NCI-H2029 (cell line): ENCODE results near the gene PTPRCAP.
"Not testable (repeated sequence)": the region's sequence is repeated elsewhere in the genome, so short reads cannot be mapped to it uniquely, and the experiment has no call there.

Experiments used
- DNase-seq: peaks from one replicate; lab custom pipeline; 2025; lab: John Stamatoyannopoulos, UW

Gene PTPRCAP

DNA sequence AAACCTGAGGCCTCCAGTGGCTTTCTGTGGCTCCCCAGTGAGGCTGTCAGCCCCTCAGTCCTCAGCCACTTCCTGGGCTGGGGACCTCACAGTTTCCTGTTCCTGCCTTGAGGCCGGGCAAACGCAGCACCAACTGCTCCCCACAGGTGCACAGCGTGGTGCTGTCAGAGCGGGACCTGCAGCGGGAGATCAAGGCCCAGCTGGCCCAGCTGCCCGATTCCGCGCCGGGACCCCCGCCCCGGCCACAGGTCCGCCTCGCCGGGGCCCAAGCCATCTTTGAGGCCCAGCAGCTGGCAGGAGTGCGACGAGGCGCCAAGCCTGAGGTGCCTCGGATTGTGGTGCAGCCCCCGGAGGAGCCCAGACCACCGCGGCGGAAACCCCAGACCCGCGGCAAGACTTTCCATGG is 28.2 kb downstream of the PTPRCAP start:
- no peak for DNase-seq

DNA sequence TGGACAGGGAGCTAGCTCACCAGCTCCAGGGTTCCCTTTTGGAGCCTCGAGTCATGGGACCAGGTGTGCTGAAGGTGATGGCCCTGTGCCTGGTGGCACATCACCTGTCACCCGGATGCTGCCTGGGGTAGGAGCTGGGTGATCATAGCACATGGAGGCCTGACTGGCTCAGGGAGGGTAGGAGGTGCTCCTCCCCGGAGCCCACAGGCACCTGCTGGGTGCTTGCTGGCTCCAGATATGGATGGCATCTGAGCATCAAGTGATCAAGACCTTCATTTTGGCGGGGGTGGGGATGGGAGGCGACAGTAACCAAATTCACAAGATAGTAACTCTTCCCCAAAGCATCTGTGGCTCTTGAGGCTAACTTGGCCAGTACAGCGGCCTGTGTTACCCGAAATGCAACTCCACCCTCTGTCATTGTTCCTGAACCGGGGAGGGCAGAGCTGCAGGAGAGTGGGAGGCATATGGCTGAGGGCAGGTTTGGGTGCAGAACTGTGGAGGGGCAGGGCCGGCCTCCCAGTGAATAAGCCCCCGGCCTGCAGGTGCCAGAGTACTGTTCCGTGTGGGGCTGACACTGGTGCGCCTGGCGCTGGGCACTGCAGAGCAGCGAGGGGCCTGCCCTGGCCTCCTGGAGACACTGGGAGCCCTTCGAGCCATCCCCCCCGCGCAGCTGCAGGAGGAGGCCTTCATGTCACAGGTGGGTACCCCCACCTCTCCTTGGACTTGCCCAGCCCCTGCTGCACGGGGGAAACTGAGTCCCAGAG is 28.9 kb downstream of the PTPRCAP start:
- DNase-seq = no peak

DNA sequence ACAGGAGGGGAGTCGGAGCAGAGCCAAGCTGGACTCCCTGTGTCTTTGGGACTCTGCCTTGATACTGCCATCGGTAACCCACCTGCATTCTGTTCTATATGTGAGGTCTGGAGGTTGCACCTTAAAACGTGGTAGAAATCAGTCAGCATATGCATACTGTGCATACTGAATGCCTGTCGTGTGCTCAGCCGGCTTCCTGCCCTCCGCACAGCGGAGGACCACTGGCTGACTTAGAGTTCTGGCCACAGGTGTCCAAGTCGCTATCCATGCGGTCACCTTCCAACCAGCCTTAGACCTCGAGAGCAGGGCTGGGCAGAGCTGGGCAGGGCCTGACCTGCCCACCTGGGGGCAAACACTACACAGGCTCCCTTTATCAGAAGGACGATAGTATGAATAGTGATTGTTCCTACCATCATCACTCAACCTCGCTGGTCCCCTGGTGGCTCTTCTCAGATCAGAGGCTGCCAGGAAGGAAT is 29.8 kb downstream of the PTPRCAP start:
- DNase-seq = no peak

DNA sequence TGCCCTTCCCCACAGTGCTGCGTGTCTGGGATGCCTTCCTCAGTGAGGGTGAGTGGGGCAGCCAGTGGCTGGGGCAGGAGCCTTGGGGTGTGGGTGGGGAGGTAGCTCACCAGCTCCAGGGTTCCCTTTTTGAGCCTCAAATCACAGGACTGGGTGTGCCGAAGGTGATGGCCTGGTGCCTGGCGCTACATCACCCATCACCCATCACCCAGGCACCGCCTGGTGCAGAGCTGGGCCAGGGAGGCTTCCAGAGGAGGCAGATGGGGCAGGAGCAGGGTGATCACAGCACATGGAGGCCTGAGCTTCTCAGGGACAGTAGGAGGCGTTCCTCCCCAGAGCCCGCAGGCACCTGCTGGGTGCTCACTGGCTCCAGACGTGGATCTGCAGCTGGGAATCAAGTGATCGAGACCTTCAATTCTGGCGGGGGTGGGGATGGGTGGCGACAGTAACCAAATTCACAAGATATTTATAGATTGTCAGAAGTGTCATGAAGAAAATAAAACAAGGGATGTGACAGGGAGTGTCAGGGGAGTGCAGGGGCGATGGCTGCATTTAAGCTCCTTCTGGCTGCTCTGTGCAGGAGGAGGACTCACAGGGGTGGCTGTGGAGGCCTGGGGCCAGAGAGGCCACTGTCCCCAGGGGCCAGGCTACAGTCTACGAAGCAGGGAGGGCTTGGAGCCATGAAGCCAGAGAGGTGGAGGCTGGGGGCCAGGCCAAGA is 30.4 kb downstream of the PTPRCAP start:
- no peak for DNase-seq

DNA sequence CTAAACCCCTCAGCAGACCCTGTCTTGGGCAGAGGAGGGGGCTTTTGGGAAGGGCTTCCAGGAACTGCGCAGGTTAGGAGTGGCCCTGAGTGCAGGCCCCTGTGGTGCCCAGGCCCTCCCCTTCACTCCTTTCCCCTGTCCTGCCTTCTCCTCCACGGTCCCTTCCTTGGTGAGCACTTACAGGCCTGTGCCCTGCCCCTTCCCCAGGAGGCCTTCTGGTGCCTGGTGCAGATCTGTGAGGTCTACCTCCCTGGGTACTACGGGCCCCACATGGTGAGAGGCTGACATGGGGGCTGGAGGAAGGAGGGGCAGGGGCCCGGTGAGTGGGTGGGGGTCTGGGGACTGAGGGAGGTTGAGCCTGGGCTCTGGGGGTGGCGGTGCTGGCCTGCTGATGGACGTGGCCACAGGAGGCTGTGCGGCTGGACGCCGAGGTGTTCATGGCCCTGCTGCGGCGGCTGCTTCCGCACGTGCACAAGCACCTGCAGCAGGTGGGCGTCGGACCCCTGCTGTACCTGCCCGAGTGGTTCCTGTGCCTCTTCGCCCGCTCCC is 31.0 kb downstream of the PTPRCAP start:
- DNase-seq = no peak

DNA sequence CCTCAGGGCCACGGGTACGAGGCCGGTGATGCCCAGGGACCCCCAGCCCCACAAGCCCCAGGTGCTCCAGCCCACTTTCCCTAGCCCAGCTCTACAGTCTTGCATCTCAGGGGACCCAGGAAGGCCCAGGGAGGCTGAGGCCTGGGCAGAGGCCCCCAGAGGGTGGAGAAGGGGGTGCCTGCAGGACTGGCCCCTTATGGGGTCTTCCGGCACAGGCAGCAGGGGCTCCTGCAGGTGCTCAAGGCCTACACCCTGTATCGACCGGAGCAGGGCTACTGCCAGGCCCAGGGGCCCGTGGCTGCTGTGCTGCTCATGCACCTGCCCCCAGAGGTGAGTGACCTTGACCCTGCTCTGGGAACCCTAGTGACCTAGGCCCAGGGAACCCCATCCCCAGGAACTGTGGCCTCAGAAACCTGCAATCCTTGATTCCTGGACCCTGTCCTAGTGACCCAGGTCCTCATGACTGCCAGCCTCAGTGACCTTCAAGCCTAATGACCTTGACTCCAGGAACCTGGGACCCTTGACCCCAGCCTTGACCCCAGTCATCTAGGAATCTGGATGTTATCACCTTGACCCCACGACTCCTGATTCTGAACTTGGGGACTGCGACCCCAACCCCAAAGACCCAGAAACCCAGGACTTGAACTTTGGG is 31.7 kb downstream of the PTPRCAP start:
- DNase-seq = no peak

DNA sequence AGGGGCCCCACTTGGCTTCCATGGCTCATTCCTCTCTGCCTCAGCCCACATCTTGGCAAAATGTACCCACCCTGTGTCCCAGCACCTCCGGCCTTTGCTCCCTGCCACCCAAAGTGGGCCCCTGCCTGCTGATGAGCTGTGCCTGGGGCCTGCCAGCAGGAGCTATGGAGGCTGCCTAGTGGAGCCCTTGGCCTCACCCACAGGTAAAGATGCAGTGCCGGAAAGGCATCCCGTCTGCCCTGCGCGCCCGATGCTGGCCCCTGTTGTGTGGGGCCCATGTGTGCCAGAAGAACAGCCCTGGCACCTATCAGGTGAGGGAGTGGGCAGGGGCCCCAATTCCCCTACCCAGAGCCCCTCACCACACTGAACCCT is 32.3 kb downstream of the PTPRCAP start:
- DNase-seq = no peak

DNA sequence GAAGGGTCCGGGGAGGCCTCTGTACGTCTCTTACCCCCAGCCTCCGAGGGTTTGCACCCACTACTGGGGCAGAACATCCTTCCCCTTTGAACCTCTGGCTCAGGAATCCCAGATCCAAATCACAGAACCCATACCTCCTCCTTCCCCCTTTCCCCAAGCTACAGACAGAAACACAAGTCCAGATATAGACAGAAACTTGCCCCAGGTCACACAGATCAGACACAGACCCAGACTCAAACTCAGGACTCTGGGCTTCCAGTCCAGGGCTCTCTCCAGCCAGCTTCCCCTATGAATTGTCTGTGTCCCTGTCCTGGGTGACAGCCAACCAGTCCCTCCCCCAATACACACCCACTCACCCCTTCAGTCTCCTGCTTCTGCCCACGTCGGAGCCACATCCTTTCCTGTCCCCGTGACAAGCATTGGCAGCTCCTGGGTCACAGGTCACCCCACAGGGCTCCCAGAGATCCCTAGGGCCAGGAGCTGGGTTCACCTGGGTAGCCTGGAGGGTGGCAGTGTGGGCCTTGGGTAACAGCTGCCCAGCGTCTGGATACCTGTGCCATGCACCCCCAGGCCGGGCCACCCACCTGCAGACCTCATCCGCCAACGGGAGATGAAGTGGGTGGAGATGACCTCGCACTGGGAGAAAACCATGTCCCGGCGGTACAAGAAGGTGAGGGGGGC is 32.8 kb downstream of the PTPRCAP start:
- no peak for DNase-seq

DNA sequence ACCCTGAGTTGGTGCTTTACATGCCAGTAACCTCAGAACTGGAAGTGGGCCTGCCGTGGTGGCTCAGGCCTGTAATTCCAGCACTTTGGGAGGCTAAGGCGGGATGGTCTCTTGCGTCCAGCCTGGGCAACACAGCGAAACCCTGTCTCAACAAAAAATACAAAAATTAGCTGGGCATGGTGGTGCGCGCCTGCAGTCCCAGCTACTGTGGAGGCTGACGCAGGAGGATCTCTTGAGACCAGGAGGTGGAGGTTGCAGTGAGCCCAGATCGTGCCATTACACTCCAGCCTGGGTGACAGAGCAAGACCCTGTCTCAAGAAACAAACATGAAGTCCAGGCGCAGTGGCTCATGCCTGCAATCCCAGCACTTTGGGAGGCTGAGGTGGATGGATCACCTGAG is 34.4 kb downstream of the PTPRCAP start:
- not testable (repeated sequence) for DNase-seq

DNA sequence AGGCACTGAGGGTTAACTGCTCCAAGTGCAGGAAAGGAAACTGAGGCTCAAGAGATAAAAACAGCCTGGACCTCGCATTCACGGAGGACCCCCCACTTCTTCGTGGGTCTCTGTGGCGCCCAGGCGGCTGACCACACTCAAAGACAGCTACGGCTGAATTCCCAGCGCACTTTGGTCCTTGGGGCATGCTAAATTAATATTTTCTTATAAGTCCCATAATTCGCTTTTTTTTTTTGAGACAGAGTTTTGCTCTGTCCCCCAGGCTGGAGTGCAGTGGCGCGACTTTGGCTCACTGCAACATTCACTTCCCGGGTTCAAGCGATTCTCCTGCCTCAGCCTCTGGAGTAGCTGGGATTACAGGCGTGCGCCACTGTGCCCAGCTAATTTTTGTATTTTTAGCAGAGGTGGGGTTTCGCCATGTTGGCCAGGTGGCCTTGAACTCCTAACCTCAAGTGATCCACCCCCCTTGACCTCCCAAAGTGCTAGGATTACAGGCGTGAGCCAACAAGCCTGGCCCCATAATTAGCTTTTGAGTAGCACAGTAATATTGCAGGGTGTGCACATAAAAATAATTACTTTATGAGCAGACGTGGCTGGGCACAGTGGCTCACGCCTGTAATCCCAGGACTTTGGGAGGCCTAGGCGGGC is 35.2 kb downstream of the PTPRCAP start:
- DNase-seq = not testable (repeated sequence)

DNA sequence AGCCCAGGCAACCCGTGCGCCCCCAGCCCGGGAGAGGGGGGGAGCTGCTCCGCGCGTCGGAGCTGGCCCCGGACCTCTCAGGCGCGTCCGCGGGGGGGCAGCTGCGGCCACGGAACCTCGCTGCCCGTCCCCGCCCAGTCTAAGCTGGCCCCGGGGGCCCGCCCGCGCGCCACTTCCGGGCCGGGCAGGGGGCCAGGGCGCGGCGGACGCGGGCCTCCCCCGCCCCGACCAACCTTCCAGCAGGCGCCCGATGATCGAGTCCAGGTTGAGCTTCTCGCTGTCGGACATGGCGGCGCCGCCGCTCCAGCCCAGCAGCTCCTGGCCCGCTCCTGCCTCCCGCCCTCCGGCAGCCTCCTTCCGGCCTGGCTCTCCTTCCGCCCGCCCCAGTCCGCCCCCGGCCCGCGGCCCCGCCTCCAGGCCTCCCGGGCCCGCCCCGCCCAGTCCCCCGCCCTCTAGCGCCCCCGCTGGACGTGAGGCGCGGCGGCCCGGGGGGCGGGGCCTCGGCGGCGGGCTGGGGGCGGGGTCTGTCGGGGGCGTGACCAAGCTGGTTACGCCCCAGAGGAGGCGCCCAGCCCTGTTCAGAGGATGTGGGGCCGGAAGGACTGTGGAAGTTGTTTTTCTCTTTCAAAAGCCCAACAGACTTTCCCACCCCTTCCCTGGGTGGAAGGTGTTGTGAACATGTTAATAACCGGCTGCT is 35.8 kb downstream of the PTPRCAP start, which contains the start of gene PPP1CA:
PPP1CA (minus strand) TSS at position 364 of the 697 bp plus-strand sequence; CDS start at position 288, 76 bp downstream.
- DNase-seq = peak; percentile 88

DNA sequence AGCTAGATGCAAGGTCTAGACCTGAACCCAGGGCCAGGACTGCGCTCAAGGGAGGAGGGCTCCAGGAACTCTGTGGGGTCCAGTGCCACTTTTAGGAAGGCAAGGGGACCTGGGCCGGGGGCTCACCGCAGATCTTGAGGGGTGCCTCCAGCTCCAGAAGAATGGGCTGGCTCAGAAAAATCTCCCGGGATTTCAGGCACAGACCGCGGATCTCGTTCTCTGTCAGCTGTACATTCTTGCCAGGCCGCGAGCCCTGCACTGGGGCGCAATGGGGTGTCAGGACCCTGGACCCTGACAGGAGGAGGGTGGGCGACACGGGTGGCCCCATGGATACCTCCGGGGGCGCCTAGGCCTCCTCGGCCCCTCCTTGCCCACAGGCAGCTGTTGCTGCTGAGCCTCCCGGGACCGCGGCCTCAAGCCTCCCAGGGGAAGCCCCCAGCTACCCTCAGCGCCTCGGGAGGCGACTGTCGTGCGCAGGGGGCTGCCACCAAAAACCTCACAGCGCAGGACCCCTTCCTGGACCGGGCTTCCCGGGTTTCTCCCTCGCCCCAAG is 36.5 kb downstream of the PTPRCAP start:
- no peak for DNase-seq

DNA sequence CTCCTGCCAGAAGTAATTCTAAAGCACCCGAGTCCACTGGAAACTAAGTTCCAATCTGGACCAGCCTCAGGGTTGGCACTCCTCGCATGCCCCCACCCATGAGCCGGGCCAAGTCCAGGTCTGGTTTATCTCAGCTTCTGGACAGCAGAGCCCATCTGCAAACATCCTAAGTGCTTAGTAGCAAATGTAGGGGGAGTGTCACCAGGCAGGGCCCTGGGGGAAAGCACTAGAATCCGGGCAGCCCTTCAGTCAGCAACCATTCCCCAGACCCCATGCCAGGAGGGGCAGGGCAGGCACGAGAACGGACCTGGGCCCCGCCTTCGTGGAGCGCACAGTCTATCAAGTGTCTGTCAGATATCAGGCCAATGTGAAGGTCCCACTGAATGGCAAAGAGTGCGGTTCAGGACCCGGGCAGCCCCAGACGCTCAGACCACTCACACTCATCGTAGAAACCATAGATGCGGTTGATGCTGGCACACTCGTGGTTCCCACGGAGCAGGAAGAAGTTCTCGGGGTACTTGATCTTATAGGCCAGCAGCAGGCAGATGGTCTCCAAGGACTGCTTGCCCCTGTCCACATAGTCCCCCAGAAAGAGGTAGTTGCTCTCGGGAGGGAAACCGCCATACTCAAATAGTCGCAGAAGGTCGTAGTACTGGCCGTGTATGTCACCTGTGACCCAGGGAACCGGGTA is 37.1 kb downstream of the PTPRCAP start:
- no peak for DNase-seq

DNA sequence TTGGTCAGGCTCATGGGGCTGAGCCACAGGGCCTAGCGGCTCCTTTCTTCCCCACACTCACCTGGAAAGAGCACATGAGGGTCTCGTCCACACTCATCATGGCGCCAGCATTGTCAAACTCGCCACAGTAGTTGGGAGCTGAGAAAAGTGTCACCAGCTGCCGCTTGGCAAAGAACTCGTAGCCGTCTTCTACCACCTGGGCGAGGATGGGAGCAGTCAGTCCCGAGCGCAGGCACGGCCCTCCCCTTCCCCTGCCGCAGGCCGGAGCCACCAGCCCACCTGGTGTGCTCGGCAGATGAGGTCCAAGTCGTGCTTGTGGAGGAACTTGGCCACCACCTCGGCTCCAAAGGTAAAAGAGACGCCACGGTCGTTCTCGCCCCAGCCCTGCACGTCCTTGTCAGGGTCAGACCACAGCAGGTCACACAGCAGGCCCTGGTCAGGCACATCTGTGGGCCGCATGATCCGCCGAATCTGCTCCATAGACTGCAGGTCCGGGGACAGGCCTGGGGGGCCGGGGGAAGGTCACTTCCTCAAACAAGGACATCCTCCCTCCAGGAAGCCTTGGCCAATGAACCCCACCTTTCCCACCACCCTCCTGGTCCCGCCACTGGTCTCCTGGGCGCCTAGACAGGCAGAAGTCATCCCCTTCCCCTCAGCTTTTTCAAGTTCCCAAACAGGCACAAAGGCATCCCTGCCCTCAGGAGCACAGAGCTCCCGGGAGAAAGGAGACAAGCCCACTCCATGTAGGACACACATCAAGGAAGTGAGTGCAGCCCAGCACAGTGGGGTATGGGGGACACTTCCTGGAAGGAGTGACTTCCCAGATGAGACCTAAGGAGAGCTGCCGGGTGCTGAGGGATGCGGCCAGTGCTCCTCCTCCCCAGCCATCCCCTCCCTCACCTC is 38.6 kb downstream of the PTPRCAP start:
- no peak for DNase-seq

DNA sequence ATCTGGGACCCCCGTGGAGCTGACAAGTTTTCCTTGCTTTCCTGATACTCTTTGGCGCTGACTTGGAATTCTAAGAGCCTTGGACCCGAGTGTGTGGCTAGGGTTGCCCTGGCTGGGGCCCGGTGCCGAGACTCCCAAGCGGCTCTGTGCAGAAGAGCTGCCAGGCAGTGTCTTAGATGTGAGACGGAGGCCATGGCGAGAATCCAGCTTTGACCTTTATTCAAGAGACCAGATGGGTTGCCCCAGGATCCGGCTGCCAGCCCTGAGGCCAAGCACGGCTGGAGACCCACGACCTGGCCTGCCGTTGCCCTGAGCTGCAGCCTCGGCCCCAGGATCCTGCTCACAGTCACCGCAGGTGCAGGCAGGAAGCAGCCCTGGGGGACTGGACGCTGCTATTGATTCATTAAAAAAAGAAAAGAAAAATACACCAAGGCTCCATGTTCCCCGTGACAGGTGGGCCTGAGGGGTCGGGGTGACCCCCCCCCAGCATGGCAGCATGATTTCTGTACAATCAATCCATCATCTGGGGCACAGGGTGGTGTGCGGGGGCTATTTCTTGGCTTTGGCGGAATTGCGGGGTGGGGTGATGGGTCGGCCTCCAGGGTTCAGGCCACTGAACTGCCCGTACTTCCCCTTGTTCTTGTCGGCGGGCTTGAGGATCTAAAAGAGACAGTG is 39.4 kb downstream of the PTPRCAP start:
- DNase-seq = no peak

DNA sequence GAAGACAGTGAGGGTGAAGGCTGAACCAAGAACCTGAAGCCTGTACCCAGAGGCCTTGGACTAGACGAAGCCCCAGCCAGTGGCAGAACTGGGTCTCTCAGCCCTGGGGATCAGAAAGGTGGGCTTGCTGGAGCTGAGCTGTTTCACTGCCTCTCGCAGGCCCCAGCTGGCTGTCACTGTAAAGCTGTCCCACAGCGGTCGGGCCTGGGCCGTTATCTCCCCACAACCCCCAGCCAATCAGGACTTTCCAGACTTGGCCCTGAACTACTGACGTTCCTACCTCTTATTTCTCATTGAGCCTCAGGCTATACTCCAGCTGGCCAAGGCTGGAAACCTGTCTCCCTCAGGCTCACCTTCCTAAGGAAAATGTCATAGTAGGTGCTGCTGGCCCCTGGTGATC is 39.9 kb downstream of the PTPRCAP start:
- no peak for DNase-seq

DNA sequence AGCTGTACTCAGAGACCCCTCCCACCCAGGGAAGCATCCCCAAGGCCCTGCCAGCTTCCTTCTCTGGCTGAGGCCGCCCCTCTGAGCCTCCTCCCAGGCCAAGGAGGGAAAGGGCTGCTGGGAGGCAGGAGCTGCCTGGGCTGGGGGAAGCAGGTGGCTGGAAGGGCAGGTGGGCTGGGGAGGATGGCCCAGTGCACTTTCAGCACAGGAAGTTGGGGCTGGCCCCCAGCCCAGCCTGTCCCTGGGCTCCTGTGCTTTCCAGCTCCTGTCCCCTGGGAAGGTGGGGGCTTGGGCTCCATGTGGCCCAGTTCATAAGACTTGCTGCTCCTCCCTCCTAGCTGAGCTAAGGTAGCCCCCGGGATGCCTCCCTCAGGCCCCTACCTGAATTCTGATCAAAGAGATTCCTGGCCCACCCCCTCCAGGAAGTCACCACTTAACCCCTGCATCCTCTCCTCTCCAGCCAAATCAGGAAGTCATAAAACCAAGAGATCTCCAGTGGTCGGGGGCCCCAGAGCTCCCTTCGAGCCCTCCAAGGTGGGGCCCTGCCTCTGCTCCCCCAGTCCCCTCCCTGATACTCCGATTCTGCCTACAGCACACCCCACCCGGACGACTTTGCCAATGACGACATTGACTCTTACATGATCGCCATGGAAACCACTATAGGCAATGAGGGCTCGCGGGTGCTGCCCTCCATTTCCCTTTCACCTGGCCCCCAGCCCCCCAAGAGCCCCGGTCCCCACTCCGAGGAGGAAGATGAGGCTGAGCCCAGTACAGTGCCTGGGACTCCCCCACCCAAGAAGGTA is 40.7 kb downstream of the PTPRCAP start:
- peak; percentile 36 for DNase-seq

DNA sequence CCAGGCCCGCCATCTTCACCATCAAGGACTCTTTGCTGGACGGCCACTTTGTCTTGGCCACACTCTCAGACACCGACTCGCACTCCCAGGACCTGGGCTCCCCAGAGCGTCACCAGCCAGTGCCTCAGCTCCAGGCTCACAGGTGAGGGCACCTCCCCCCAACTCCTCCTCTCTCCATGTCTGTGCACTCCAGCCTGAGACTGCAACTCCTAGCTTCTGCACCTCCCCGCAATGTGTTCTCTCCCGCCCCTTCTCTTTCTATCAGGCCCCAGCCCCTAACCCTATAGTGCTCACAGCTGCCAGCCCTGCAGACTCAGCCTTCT is 41.3 kb downstream of the PTPRCAP start:
- no peak for DNase-seq
